Inferior parietal cortex (tissue), 1 donor: ENCODE data around the gene SMCO1.
"Not testable (repeated sequence)": the region's sequence is repeated elsewhere in the genome, so short reads cannot be mapped to it uniquely, and the experiment has no call there.

Experiments
- DNase-seq: peaks from one replicate; pipeline ENCODE4 v3.0.0-alpha.2; 2016; ENCODE audit errors: extremely low spot score

SMCO1 gene

GRCh38 chr3:196521291-196521690 lies 6.1 kb upstream of the SMCO1 start:
- DNase-seq: not testable (repeated sequence)

- no peak for DNase-seq
Measured at GRCh38 chr3:196519718-196520082, 4.6 kb upstream of the SMCO1 start.

DNA sequence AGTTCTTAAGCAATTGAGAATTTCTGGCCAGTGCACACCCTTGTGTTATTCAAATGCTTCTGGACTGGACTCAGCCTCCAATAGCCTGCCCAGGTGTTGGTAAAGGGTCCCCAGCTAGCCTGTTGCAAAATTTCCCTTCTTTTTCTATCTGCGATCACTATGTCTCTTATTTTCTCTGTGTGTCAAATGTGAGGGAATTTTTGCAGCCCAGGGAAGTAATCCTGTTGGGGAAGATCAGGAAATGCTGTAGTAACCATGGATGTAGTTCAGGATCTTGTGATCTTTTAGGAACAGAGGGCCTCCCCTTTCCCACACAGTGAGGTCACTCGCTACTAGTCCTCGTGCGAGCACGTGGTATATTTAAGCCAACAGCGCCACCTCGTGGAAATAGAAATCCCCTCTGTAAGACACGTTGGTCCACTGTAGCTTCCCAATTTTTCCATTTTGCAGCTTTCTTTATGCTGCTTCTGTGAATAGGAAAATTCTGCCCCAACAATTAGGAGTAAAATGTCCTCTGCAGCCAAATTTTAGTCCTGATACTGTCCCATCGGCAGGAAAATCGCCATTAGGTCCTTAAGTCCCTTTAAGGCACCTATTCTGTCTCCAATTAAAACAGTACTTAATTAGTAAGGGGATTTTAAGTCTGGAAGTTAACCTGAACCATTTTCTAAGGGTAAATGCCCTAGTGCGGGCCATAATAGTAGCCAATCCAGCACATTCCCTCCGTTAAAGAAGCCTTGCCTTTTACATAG lies 4.0 kb upstream of the SMCO1 start:
- peak; percentile 62 for DNase-seq

DNA sequence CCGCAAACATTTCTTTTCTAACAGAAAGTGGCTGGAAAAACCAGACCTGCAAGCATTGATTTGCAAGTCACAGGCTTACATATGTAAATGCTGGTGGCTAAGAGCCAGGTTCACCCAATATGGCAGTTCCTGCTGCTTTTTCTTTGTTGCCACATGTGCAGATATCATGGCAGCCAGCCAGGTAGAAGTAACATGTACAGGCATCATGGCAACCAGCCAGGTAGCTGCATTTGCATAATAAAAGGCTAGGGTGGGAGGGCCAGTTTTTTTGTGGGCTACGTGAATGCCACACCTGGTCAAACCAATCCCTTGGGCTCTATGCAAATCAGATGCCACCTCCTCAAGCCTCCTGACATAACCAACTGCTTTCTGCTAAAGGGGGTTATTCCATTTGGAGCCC lies 2.8 kb upstream of the SMCO1 start:
- DNase-seq: no peak

DNA sequence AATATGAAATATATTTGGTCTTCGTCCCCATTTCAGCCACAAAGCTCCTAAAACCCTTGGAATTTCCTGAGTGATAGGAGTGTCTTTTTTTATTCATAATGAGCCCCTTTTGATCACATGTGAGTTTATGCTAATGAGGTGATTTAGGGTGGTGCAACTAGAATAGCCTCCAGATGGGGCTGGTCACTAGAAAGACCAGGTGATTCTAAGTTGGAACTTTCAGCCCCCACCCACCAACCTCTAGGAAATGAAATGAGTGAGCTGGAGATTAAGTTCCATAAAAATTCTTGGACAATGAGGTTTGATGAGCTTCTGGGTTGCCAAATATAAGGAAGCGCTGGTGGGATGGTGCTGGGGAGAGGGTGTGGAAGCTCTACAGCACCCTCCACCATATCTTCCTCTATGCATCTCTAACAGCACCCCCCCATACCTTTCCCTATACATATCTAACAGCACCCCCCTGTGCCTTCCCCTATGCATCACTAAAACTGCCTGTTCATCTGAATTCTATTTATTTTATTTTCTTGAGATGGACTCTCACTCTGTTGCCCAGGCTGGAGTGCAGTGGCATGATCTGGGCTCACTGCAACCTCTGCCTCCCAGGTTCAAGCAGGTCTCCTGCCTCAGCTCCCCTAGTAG lies 2.1 kb upstream of the SMCO1 start:
- DNase-seq: no peak

DNA sequence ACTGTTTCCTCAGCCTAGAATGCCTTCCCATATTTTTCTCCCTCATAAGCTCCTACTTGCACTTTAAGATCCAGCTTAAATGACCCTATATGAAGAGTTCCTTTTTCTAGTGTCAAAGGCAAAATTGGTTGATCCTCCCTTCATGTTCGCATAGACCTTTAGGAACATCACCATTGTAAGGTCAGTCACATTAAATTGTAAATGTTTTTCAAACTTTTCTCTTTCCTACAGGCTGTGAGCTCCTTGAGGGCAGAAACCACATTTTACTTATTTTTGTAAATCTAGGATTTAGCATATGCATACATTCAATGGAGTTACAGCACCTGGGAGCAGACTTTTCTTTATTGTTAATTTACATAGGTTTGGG lies 813 bp downstream of the SMCO1 start:
- DNase-seq: no peak

DNA sequence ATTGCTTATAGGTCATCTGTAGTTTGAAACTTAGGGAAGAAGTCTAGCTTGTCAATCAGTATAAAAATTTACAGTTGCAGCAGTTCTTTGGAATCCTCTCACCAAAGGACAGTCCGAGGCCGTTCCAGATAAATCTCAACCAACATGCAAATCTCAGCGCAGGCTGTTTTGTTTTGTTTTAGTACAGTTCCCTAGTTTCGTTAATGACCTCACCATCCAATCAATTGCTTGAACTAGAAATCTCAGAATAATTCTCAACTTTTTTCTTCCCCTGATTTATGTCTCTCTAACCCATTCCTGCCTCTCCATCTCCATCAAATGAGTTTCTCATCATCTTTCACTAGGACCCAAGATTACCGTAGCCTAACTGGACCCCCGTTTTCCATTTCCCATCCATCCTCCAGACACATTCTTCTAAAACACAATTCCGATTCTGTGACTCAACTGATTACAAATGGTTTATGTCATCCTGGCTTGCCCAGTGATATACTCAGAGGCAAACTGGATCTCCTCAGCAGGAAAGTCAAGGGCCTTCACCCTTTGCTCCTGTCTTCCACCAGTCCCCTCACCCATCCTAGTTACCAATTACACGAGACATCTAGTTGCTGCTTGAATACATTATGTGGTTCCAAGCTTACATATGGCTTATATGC lies 1.3 kb downstream of the SMCO1 start:
- DNase-seq: no peak

DNA sequence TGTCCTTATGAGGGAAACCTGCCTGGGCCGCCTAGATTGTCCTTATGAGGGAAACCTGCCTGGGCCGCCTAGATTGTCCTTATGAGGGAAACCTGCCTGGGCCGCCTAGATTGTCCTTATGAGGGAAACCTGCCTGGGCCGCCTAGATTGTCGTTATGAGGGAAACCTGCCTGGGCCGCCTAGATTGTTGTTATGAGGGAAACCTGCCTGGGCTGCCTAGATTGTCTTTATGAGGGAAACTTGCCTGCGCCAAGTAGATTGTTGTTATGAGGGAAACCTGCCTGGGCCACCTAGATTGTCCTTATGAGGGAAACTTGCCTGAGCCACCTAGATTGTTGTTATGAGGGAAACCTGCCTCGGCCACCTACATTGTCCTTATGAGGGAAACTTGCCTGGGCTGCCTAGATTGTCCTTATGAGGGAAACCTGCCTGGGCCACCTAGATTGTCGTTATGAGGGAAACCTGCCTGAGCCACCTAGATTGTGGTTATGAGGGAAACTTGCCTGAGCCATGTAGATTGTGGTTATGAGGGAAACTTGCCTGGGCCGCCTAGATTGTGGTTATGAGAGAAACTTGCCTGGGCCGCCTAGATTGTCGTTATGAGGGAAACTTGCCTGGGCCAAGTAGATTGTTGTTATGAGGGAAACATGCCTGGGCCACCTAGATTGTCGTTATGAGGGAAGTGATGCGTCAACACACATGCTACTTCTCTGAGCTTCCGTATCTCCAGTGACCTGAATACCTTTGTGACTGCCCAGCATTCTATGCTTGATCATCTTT lies 3.3 kb downstream of the SMCO1 start:
- peak; percentile 24 for DNase-seq

DNA sequence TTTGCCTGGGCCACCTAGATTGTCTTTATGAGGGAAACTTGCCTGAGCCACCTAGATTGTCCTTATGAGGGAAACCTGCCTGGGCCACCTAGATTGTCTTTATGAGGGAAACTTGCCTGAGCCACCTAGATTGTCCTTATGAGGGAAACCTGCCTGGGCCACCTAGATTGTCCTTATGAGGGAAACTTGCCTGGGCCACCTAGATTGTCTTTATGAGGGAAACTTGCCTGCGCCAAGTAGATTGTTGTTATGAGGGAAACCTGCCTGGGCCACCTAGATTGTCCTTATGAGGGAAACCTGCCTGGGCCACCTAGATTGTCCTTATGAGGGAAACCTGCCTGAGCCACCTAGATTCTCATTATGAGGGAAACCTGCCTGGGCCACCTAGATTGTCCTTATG lies 4.0 kb downstream of the SMCO1 start:
- not testable (repeated sequence) for DNase-seq

DNA sequence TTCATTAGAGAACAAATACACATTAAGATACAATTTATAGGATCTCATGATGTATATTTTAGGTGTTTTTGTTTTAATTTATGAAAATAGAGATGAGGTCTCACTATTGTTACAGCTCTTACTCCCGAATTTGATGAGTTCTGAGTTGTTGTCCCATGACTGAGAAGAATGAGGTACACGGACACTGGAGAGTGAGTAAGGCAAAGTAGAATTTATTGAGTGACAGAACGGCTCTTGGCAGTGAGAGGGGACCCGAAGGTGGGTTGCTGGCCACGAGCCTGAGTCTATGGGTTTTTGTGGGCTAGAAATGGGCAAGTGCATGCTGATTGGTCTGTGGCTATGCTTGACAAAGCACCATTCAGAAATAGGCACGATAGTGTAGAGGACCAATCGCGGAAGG lies 8.5 kb downstream of the SMCO1 start:
- DNase-seq: no peak

GRCh38 chr3:196504556-196504955 lies 10.6 kb downstream of the SMCO1 start:
- DNase-seq: no peak

DNA sequence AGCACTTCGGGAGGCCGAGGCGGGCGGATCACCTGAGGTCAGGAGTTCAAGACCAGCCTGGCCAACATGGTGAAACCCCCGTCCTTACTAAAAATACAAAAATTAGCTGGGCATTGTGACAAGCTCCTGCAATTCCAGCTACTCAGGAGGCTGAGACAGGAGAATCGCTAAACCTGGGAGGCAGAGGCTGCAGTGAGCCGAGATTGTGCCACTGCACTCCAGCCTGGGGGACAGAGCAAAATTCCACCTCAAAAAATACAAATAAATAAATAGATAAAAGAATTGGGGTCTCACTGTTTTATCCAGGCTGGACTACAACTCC lies 11.1 kb downstream of the SMCO1 start:
- not testable (repeated sequence) for DNase-seq

- DNase-seq: peak; percentile 92
Measured at GRCh38 chr3:196503196-196504076, 11.7 kb downstream of the SMCO1 start, which contains the start of gene RNF168. TSS of gene RNF168 (minus strand) at chr3:196503768. CDS start at chr3:196503173, 595 bp downstream.

GRCh38 chr3:196502775-196503195 lies 12.4 kb downstream of the SMCO1 start:
- peak; percentile 36 for DNase-seq

DNA sequence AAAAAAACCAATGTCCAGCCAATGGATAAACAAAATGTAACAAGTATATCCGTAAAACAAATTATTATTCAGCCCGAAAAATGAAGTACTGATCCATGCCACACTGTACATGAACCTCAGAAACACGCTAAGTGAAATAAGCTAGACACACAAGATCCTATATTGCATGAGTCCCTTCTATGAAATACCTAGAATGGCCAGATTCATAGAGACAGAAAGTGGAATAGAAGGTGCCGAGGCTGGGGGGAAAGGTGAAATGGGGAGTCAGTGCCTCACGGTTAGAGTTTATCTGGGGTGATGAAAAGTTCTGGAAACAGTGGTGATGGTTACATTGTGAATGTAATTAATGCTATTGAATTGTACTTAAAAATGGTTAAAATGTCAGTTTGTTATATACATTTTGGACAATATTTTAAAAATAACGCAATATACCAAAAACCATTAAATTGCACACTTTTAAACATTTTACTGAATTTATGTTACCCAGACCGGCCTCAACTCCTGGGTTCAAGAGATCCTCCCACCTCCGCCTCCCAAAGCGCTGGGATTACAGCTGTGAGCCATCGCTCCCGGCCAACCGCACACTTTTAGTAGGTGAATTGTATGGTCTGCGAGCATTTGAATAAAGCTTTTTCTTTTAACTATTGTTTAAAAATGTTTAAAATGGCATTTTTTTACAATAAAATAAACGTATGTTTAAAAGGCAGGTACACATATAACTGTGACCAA lies 13.7 kb downstream of the SMCO1 start:
- DNase-seq: no peak

- DNase-seq: no peak
Measured at GRCh38 chr3:196499807-196500524, 15.2 kb downstream of the SMCO1 start.

DNA sequence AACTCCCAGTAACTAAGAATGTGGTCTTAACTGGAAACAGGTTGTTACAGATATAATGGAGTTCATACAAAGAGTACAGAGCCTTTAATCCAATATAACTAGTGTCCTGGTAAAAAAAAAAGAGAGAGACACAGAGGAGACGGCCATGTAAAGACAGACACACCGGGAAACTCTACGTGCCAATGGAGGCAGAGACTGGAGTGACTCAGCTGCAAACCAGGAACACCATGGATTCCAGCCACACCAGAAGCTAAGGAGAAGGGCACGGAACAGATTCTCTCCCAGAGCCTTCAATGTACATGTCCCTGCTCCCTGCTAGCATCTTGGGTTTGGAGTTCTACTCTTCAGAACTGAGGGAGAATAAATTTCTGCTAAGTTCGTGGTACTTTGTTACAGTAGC lies 16.1 kb downstream of the SMCO1 start:
- no peak for DNase-seq

DNA sequence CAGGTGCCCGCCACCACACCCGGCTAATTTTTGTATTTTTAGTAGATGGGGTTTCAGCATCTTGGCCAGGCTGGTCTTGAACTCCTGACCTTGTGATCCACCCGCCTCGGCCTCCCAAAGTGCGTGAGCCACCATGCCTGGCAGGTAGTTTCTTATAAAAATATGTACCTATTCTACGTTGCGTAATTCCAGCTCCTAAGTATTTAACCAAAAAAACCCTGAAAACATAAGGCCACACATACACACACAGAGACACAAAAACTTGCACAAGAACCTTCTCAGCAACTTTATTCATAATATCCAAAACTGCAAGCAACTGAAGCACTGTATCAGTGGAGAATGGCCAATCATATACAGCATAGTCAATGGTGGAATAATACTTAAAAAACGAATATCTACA lies 16.8 kb downstream of the SMCO1 start:
- DNase-seq: no peak

- DNase-seq: no peak
Measured at GRCh38 chr3:196496183-196496582, 19.0 kb downstream of the SMCO1 start.

- no peak for DNase-seq
Measured at GRCh38 chr3:196493292-196493691, 21.9 kb downstream of the SMCO1 start.
